Peyer's patch (tissue), 4 donors: ENCODE results near the gene DGCR2. TPM values are rescaled to one million over a fixed set of nuclear protein-coding genes. Genes with fewer than 3 reads are reported as not detected.

ENCODE experiments used
- DNase-seq, 3 donors: peaks; one replicate each; pipeline ENCODE4 v3.0.0-alpha.2; 2017 to 2019
- H3K27ac ChIP-seq, 4 donors: fragments of 200-600 bp; sonication (generic); one replicate each; pipeline ENCODE4 v1.5.1; 2016 to 2019
- H3K27me3 ChIP-seq, 2 donors: fragments of 200-600 bp; sonication (generic); one replicate each; pipeline ENCODE4 v1.5.1; 2019
- H3K36me3 ChIP-seq, 3 donors: fragments of 200-600 bp; sonication (generic); one replicate each; pipeline ENCODE4 v1.5.1; 2016 to 2019
- H3K4me1 ChIP-seq, 4 donors: fragments of 200-600 bp; sonication (generic); one replicate each; pipeline ENCODE4 v1.5.1; 2016 to 2019
- H3K4me3 ChIP-seq, 4 donors: fragments of 200-600 bp; sonication (generic); 1 replicate in 3 of 4; 2 replicates in 1 of 4; pipeline ENCODE4 v1.5.1; 2016 to 2019; ENCODE audit warnings: mild to moderate bottlenecking in 1 of 4
- H3K9me3 ChIP-seq, 4 donors: fragments of 200-600 bp; sonication (generic); one replicate each; pipeline ENCODE4 v1.5.1; 2016 to 2019; ENCODE audit warnings: mild to moderate bottlenecking in 1 of 4
- POLR2A ChIP-seq, 2 donors: fragments of 450-650 bp; IDR thresholded peaks; one replicate each; pipeline ENCODE4 v1.5.1; 2017; ENCODE audit warnings: antibody characterized with exemption in 2 of 2, mild to moderate bottlenecking in 2 of 2, moderate library complexity in 2 of 2
- total RNA-seq, 4 donors: library from RNA; depleted of rRNA; stranded (reverse); fragments of >200 nt; gene quantifications; one replicate each; pipeline ENCODE4 v1.1.0, GENCODE V29; 2016
- TF ChIP-seq, protein P1 (sequence below), 6 experiments: fragments of 450-650 bp in 4 of 6; fragments of 200-600 bp in 2 of 6; sonication (generic) in 1 of 6; IDR thresholded peaks; one replicate each; pipeline ENCODE4 v1.5.1; 2017 to 2019; ENCODE audit warnings: antibody characterized with exemption in 6 of 6, mild to moderate bottlenecking in 3 of 6, moderate library complexity in 1 of 6

The DGCR2 gene, protein sequence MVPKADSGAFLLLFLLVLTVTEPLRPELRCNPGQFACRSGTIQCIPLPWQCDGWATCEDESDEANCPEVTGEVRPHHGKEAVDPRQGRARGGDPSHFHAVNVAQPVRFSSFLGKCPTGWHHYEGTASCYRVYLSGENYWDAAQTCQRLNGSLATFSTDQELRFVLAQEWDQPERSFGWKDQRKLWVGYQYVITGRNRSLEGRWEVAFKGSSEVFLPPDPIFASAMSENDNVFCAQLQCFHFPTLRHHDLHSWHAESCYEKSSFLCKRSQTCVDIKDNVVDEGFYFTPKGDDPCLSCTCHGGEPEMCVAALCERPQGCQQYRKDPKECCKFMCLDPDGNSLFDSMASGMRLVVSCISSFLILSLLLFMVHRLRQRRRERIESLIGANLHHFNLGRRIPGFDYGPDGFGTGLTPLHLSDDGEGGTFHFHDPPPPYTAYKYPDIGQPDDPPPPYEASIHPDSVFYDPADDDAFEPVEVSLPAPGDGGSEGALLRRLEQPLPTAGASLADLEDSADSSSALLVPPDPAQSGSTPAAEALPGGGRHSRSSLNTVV
- total RNA-seq, result 100 to 1,000 TPM in 1 of 4 donors, 10 to 100 TPM in 3; 49.5 to 101 (median 92.1) TPM

DNA sequence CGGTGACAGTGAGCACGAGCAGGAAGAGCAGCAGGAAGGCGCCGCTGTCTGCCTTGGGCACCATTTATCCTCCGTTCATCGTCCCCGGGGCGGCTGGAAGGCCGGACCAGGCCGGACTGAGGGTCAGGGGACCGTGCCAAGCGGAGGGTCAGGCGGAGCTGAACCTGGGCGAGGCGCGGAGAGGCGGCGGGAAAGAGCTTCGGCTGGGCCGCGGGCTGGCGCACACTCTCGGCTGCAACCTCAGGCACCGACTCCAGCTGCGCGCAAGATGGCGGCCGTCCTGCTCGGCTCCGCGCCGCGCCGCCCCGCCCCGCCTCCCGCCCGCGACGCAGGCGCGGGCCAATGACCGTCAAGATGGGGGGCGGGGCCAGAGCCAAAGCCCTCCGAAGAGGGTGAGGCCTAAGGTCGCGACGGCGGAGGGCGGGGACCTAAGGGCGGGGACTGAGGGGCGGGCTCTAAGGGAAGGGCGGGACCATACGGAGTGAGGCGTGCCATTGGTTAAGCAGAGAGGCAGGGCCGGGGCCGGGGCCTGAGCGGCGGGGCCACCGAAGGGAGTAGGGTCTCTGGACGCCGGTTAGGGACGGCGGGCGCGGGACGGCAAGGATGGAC is at the start of gene DGCR2:
Gene DGCR2 (minus strand): TSS at position 270 of the 609 bp plus-strand sequence. CDS start 206 bp downstream, at position 64.
- H3K36me3 ChIP-seq, result no peaks in the 10 kb centered on the region
- DNase-seq, result peak; percentile 97 to 98 (median 98)
- H3K4me3 ChIP-seq, result peak within 1 kb of the TSS; percentile 78 to 99 (median 82)
- no peaks in the 10 kb centered on the region for H3K9me3 ChIP-seq
- H3K27me3 ChIP-seq, result no peaks in the 10 kb centered on the region
- H3K27ac ChIP-seq, result peak within 1 kb of the TSS; percentile 93 to 97 (median 96)
- peaks cover 5 to 45% (median 29%) of the 10 kb centered on the region in 4 donors for H3K4me1 ChIP-seq
- TF ChIP-seq, protein P1, sequence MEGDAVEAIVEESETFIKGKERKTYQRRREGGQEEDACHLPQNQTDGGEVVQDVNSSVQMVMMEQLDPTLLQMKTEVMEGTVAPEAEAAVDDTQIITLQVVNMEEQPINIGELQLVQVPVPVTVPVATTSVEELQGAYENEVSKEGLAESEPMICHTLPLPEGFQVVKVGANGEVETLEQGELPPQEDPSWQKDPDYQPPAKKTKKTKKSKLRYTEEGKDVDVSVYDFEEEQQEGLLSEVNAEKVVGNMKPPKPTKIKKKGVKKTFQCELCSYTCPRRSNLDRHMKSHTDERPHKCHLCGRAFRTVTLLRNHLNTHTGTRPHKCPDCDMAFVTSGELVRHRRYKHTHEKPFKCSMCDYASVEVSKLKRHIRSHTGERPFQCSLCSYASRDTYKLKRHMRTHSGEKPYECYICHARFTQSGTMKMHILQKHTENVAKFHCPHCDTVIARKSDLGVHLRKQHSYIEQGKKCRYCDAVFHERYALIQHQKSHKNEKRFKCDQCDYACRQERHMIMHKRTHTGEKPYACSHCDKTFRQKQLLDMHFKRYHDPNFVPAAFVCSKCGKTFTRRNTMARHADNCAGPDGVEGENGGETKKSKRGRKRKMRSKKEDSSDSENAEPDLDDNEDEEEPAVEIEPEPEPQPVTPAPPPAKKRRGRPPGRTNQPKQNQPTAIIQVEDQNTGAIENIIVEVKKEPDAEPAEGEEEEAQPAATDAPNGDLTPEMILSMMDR (IDR thresholded peaks at IDR 0.05), result no peak
- peak; percentile 71 to 82 for TF ChIP-seq POLR2A (IDR thresholded peaks at IDR 0.05)

DNA sequence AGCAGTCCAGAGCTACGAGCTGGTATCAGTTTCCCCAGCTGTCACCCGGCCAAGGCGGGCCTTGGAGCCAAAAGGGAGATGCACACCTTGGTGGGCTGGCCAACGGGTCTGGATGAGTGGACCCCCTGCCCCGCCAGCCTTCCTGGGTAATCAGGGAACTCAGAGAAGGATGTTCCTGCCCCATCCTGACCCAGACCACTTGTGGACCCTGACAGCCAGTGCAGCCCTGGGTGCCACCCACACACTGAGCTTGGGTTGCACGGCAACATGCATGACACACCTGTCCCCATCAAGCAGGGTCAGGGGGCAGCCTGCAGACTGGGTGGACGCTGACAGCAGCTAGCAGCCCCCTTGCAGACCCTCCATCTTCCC is 47.7 kb upstream of the DGCR2 start:
- TF ChIP-seq, protein P1 (IDR thresholded peaks at IDR 0.05), result no peak
- TF ChIP-seq POLR2A (IDR thresholded peaks at IDR 0.05), result no peak
- Histone ChIP-seq H3K27ac (no peak overlapping the region), H3K9me3 (no peaks in the 10 kb centered on the region), H3K4me3 (peak overlapping the region in 2 of 4 donors; percentile 33 to 45), H3K27me3 (peaks cover 0 to 25% of the 10 kb centered on the region in 2 donors), H3K4me1 (peaks cover 3 to 49% (median 38%) of the 10 kb centered on the region in 4 donors), H3K36me3 (no peaks in the 10 kb centered on the region)
- no peak for DNase-seq

DNA sequence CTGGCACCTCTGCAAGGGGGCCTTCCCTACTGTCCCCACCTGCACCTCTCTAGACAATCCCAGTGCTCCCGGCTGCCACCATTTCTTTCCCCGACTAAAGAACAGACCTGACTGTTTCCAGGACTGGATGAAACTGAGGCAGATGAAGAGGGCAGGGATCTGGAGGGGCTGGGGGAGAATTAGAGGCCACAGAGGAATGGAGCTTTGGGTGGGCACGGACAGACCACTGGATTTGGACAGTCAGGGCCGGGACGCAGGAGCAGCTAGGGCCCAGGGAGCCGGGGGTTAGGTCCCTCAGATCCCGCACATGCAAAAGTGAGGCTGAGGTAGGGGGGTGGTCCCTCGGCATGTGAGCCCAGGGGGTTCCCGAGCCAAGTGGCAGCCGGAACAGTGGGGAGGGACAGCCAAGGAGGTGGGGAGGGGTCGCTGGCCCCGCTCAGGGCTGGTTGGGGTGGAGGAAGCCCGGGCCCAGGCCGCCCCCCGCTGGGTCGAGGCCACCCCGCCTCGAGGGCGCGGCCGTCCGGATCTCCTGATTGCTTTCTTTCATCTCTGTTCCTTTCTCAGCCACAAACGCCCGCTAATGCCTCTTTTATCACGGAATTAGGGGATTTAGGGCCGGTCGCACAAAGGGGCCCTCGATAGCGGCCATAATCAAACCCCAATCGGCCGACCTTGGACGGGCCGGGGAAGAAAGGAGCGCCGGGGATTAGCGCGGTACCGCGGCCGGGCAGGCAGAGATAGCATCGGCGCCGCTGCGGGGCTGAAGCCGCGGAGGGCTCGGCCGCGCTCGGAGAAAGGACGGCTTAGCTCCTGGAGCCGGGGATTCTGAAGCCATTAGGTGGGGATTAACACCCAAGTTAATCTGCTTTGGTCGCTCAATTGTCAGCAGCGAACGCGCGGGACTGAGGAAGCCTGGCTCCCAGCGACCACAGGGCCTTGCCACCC is 47.1 kb upstream of the DGCR2 start:
- Histone ChIP-seq H3K9me3 (no peaks in the 10 kb centered on the region), H3K27me3 (peaks cover 0 to 25% of the 10 kb centered on the region in 2 donors)
- DNase-seq, result no peak

DNA sequence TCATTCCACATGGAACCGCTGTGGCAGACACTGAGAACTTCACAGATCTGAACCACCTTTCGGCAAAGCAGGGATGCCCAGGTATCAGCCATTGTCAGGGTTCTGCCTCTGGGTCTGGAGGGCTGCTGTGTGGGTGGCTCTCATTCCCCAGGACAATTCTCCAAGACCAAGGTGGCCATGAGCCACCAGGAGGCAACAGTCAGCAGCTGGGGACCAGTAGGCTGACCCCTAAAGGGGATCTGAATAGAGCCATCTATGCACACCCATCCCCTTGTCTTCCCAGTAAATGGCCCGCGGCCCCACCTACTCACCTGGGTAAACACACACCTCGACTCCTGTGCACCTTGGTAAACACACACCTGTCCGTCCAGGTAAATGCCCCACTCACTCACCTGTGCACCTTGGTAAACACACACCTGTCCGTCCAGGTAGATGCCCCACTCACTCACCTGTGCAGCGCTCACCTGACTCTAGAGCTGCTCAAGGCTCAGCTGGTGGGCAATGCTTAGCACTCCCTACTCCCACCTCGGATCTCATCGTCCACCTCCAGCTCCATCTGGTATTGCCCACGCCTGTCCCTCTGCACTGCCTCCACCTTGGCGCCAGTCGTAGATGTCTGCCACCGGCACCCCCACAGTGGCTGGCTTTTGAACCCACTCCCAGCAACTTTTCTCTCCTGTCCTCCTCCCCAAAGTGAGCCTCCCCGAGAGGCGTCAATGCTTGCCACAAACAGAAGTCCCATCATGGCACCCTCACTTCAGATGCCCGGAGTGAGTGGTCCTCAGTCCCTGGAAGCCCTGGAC is 46.1 kb upstream of the DGCR2 start:
- Histone ChIP-seq H3K9me3 (no peaks in the 10 kb centered on the region), H3K4me3 (no peak overlapping the region), H3K36me3 (no peaks in the 10 kb centered on the region), H3K27ac (no peak overlapping the region), H3K4me1 (peaks cover 3 to 33% (median 23%) of the 10 kb centered on the region in 4 donors), H3K27me3 (peaks cover 0 to 25% of the 10 kb centered on the region in 2 donors)
- TF ChIP-seq, protein P1 (IDR thresholded peaks at IDR 0.05), result no peak
- no peak for TF ChIP-seq POLR2A (IDR thresholded peaks at IDR 0.05)
- DNase-seq, result no peak

More for the DNA sequence above, 47.1 kb upstream of the DGCR2 start:
- no peaks in the 10 kb centered on the region for H3K36me3 ChIP-seq
- TF ChIP-seq, protein P1 (IDR thresholded peaks at IDR 0.05), result no peak
- TF ChIP-seq POLR2A (IDR thresholded peaks at IDR 0.05), result no peak
- peaks cover 3 to 43% (median 32%) of the 10 kb centered on the region in 4 donors for H3K4me1 ChIP-seq
- H3K27ac ChIP-seq, result no peak overlapping the region
- H3K4me3 ChIP-seq, result peak overlapping the region in 3 of 4 donors; percentile 26 to 45 (median 33)
